ENCODE results near the gene UNC13B.

DNA sequence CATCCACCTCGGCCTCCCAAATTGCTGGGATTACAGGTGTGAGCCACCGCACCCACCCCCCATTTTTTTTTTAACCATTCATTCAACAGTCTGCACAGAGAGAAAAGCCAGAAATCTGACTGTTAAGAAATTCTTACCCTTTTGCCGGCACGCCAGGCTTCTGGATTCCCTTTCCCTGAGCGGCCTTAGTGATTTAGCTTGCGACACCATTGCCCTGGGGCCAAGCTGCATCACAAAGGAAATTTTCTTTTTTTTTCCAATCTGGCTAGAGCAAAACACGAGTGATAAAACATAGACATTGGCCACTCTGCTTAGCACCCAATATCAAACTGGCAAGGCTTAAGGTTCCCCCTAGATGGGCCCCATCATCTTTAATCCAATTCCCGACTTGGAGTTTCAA is 24.9 kb upstream of the UNC13B start:
- TF ChIP-seq, protein P1, sequence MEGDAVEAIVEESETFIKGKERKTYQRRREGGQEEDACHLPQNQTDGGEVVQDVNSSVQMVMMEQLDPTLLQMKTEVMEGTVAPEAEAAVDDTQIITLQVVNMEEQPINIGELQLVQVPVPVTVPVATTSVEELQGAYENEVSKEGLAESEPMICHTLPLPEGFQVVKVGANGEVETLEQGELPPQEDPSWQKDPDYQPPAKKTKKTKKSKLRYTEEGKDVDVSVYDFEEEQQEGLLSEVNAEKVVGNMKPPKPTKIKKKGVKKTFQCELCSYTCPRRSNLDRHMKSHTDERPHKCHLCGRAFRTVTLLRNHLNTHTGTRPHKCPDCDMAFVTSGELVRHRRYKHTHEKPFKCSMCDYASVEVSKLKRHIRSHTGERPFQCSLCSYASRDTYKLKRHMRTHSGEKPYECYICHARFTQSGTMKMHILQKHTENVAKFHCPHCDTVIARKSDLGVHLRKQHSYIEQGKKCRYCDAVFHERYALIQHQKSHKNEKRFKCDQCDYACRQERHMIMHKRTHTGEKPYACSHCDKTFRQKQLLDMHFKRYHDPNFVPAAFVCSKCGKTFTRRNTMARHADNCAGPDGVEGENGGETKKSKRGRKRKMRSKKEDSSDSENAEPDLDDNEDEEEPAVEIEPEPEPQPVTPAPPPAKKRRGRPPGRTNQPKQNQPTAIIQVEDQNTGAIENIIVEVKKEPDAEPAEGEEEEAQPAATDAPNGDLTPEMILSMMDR (IDR thresholded peaks at IDR 0.05): no peak
- TF ChIP-seq EP300 (IDR thresholded peaks at IDR 0.05): no peak
- no peak for TF ChIP-seq POLR2AphosphoS5 (IDR thresholded peaks at IDR 0.05)

Measured in sigmoid colon (tissue), 4 donors.